AG09309 (cell line): Measurements from ENCODE around the gene SLC23A1.

Experiments
- DNase-seq: peaks from one replicate; pipeline ENCODE4 v3.0.0-alpha.2; 2010; ENCODE audit warnings: low read depth
- H3K4me3 ChIP-seq: 2 replicates; pipeline ENCODE4 v1.5.1; 2011; ENCODE audit warnings: mild to moderate bottlenecking, low read depth, low read length, moderate library complexity; ENCODE audit not compliant: control insufficient read depth
- CTCF ChIP-seq: IDR thresholded peaks from 2 replicates; pipeline ENCODE4 v1.5.1; 2011; ENCODE audit warnings: mild to moderate bottlenecking, low read depth, low read length, inconsistent platforms; ENCODE audit not compliant: insufficient read depth, control insufficient read depth; ENCODE audit errors: missing control alignments

SLC23A1 gene

GRCh38 chr5:139394654-139395566 lies 11.8 kb upstream of the SLC23A1 start, which contains the start of gene PROB1:
PROB1 (minus strand) TSS chr5:139395104; CDS start chr5:139395081, 23 bp downstream.
- DNase-seq: no peak
- TF ChIP-seq CTCF: no peak
- H3K4me3 ChIP-seq: peak within 1 kb of the TSS; percentile 59

GRCh38 chr5:139394123-139394653 lies 11.1 kb upstream of the SLC23A1 start:
- H3K4me3 ChIP-seq: peak overlapping the region; percentile 59
- TF ChIP-seq CTCF: peak; percentile 51
- no peak for DNase-seq

- TF ChIP-seq CTCF: no peak
- no peak for DNase-seq
- H3K4me3 ChIP-seq: peak overlapping the region; percentile 59
Observed at GRCh38 chr5:139393497-139394122, 10.5 kb upstream of the SLC23A1 start.

- TF ChIP-seq CTCF: peak; percentile 64
- no peak for DNase-seq
- H3K4me3 ChIP-seq: peak overlapping the region; percentile 59
Observed at GRCh38 chr5:139392678-139393496, 9.8 kb upstream of the SLC23A1 start.

GRCh38 chr5:139392324-139392677 lies 9.2 kb upstream of the SLC23A1 start:
- TF ChIP-seq CTCF: no peak
- H3K4me3 ChIP-seq: peak overlapping the region; percentile 28
- no peak for DNase-seq

GRCh38 chr5:139391570-139392323 lies 8.7 kb upstream of the SLC23A1 start:
- H3K4me3 ChIP-seq: peak overlapping the region; percentile 28
- no peak for DNase-seq
- TF ChIP-seq CTCF: no peak
